ENCODE data around the gene CBFA2T2.

GRCh38 chr20:33450867-33451266 is 39.0 kb upstream of the CBFA2T2 start:
- TF ChIP-seq CTCF (conservative IDR thresholded peaks at IDR 0.05; ENCODE audit: low read length) (no peak), EZH2phosphoT487 (IDR thresholded peaks at IDR 0.05; ENCODE audit: borderline replicate concordance) (no peak)

Measured in Loucy (cell line).